IMR-90 (cell line): ENCODE measurements around the gene KCTD16. TPM values are rescaled to one million over a fixed set of nuclear protein-coding genes. Genes with fewer than 3 reads are reported as not detected.

Experiments used
- ATAC-seq: fragments of 200-7000 bp; cut with Tn5 transposase; 2 replicates; pipeline ENCODE4 v1.9.1; 2020; ENCODE audit warnings: low read depth, mild to moderate bottlenecking, moderate library complexity
- BruUV-seq: library from RNA; stranded (reverse); fragments of 400-500 nt; replicated peaks from 2 replicates; lab custom pipeline; 2021; lab: Mats Ljungman, UMichigan
- CTCF ChIA-PET: fragments of 300-600 bp; formaldehyde crosslinking; extraction: SDS; loops from one replicate; lab custom pipeline; 2021; ENCODE audit warnings: antibody characterized with exemption; lab: Yijun Ruan, JAX
- POLR2A ChIA-PET: fragments of 300-600 bp; sonication (Branson Sonifier 250); formaldehyde crosslinking; loops from one replicate; lab custom pipeline; 2022; ENCODE audit warnings: antibody characterized with exemption; ENCODE audit not compliant: unreplicated experiment; lab: Charles Lee
- DNase-seq: peaks from one replicate; pipeline ENCODE4 v3.0.0; 2013
- H2AFZ ChIP-seq: replicated peaks from 2 replicates; pipeline ENCODE3; 2013; ENCODE audit warnings: low read length, mild to moderate bottlenecking; ENCODE audit not compliant: poor library complexity
- H2AK5ac ChIP-seq: 2 replicates; pipeline ENCODE4 v1.6.1; 2013; ENCODE audit warnings: low read depth, low read length, inconsistent platforms
- H2AK9ac ChIP-seq: replicated peaks from 2 replicates; pipeline ENCODE3; 2013; ENCODE audit warnings: mild to moderate bottlenecking, low read depth, low read length, moderate library complexity; ENCODE audit not compliant: poor library complexity
- H2BK120ac ChIP-seq: 2 replicates; pipeline ENCODE4 v1.6.1; 2013; ENCODE audit warnings: low read depth, low read length, inconsistent platforms
- H2BK15ac ChIP-seq: 3 replicates; pipeline ENCODE4 v1.6.1; 2013; ENCODE audit warnings: low read depth, low read length, inconsistent platforms
- H2BK20ac ChIP-seq: 2 replicates; pipeline ENCODE4 v1.6.1; 2013; ENCODE audit warnings: low read depth, mild to moderate bottlenecking, inconsistent platforms, low read length, moderate library complexity
- H2BK5ac ChIP-seq: 2 replicates; pipeline ENCODE4 v1.6.1; 2013; ENCODE audit warnings: mild to moderate bottlenecking, low read depth, low read length, inconsistent platforms; ENCODE audit not compliant: poor library complexity, severe bottlenecking
- H3K14ac ChIP-seq: replicated peaks from 2 replicates; pipeline ENCODE4 v1.6.1; 2013; ENCODE audit warnings: low read depth, low read length, inconsistent platforms
- H3K18ac ChIP-seq: 2 replicates; pipeline ENCODE4 v1.6.1; 2013; ENCODE audit warnings: low read depth, low read length, control low read depth
- H3K23ac ChIP-seq: 2 replicates; pipeline ENCODE4 v1.6.1; 2013; ENCODE audit warnings: low read depth, low read length, inconsistent platforms
- H3K27ac ChIP-seq: 2 replicates; pipeline ENCODE4 v1.5.1; 2013; ENCODE audit warnings: mild to moderate bottlenecking, control low read depth, low read length; ENCODE audit not compliant: insufficient read depth
- H3K27me3 ChIP-seq: 2 replicates; pipeline ENCODE4 v1.6.1; 2013; ENCODE audit warnings: low read length; ENCODE audit not compliant: control insufficient read depth, insufficient read depth
- H3K36me3 ChIP-seq: 2 replicates; pipeline ENCODE4 v1.6.1; 2013; ENCODE audit warnings: low read length, mixed read lengths; ENCODE audit not compliant: control insufficient read depth, insufficient read depth
- H3K4ac ChIP-seq: 2 replicates; pipeline ENCODE4 v1.6.1; 2013; ENCODE audit warnings: low read depth, low read length, inconsistent platforms
- H3K4me1 ChIP-seq: 2 replicates; pipeline ENCODE4 v1.6.1; 2013; ENCODE audit warnings: low read length, mixed read lengths; ENCODE audit not compliant: control insufficient read depth, insufficient read depth
- H3K4me2 ChIP-seq: 2 replicates; pipeline ENCODE4 v1.6.1; 2013; ENCODE audit warnings: low read depth, mild to moderate bottlenecking, control low read depth, low read length, moderate library complexity
- H3K4me3 ChIP-seq: 2 replicates; pipeline ENCODE4 v1.5.1; 2013; ENCODE audit warnings: low read depth, mild to moderate bottlenecking, control low read depth, low read length, moderate library complexity; ENCODE audit not compliant: insufficient read depth
- H3K56ac ChIP-seq: 2 replicates; pipeline ENCODE4 v1.6.1; 2013; ENCODE audit warnings: low read length, inconsistent platforms; ENCODE audit not compliant: insufficient read depth; ENCODE audit errors: extremely low read depth
- H3K79me1 ChIP-seq, 2 experiments: 2 replicates each; pipeline ENCODE4 v1.6.1; 2013; ENCODE audit warnings: low read length in 2 of 2, inconsistent platforms in 1 of 2, low read depth in 1 of 2
- H3K9ac ChIP-seq: 2 replicates; pipeline ENCODE4 v1.6.1; 2013; ENCODE audit warnings: low read depth, low read length, control low read depth
- H3K9me1 ChIP-seq: 2 replicates; pipeline ENCODE4 v1.6.1; 2013; ENCODE audit warnings: low read length, inconsistent platforms; ENCODE audit not compliant: insufficient read depth
- H3K9me3 ChIP-seq: 2 replicates; pipeline ENCODE4 v1.6.1; 2013; ENCODE audit warnings: low read length; ENCODE audit not compliant: control insufficient read depth, insufficient read depth
- H4K20me1 ChIP-seq: 2 replicates; pipeline ENCODE4 v1.6.1; 2013; ENCODE audit warnings: low read length, inconsistent platforms; ENCODE audit not compliant: insufficient read depth
- H4K5ac ChIP-seq: 2 replicates; pipeline ENCODE4 v1.6.1; 2013; ENCODE audit warnings: mild to moderate bottlenecking, low read depth, low read length, control low read depth
- H4K8ac ChIP-seq, 2 experiments: 2 replicates each; pipeline ENCODE4 v1.6.1; 2013; ENCODE audit warnings: low read depth in 2 of 2, low read length in 2 of 2, control low read depth in 1 of 2, inconsistent platforms in 1 of 2
- H4K91ac ChIP-seq: 2 replicates; pipeline ENCODE4 v1.6.1; 2013; ENCODE audit warnings: low read depth, low read length, inconsistent platforms; ENCODE audit not compliant: insufficient read depth
- BHLHE40 ChIP-seq: fragments of 150-350 bp; IDR thresholded peaks from 2 replicates; pipeline ENCODE4 v1.6.1; 2016; ENCODE audit warnings: mild to moderate bottlenecking, low read depth, low read length
- CEBPB ChIP-seq: IDR thresholded peaks from 2 replicates; pipeline ENCODE4 v1.6.1; 2012; ENCODE audit warnings: low read depth, low read length, improper control_type of control experiment
- CTCF ChIP-seq: conservative IDR thresholded peaks from 2 replicates; pipeline ENCODE4 v1.5.1; 2012; ENCODE audit warnings: mild to moderate bottlenecking, low read depth, low read length, improper control_type of control experiment
- ELK1 ChIP-seq: fragments of 150-350 bp; IDR thresholded peaks from 2 replicates; pipeline ENCODE4 v1.6.1; 2016; ENCODE audit warnings: low read depth, mild to moderate bottlenecking, low read length, moderate library complexity, borderline replicate concordance
- FOS ChIP-seq: fragments of 150-350 bp; IDR thresholded peaks from 2 replicates; pipeline ENCODE4 v1.6.1; 2016; ENCODE audit warnings: low read depth, low read length
- MAZ ChIP-seq: IDR thresholded peaks from 2 replicates; pipeline ENCODE4 v1.6.1; 2012; ENCODE audit warnings: low read depth, mild to moderate bottlenecking, low read length, improper control_type of control experiment, moderate library complexity, borderline replicate concordance
- MXI1 ChIP-seq: IDR thresholded peaks from 2 replicates; pipeline ENCODE4 v1.6.1; 2012; ENCODE audit warnings: low read depth, mild to moderate bottlenecking, low read length, moderate library complexity, borderline replicate concordance
- NFE2L2 ChIP-seq: fragments of 150-350 bp; IDR thresholded peaks from 2 replicates; pipeline ENCODE4 v1.6.1; 2016; ENCODE audit warnings: low read depth, mild to moderate bottlenecking, low read length
- RAD21 ChIP-seq: IDR thresholded peaks from 2 replicates; pipeline ENCODE4 v1.6.1; 2012; ENCODE audit warnings: low read length, improper control_type of control experiment
- RFX5 ChIP-seq: IDR thresholded peaks from 2 replicates; pipeline ENCODE4 v1.8.0; 2012; ENCODE audit warnings: low read depth, mild to moderate bottlenecking, low read length, moderate library complexity
- USF2 ChIP-seq: fragments of 150-350 bp; IDR thresholded peaks from 2 replicates; pipeline ENCODE4 v1.6.1; 2017; ENCODE audit warnings: mild to moderate bottlenecking, antibody characterized with exemption, low read length, low read depth
- WGBS, 2 experiments: methylation state at CpG; one replicate each; pipeline versions ENCODE4 v1.1.5 to v1.1.7; 2013; ENCODE audit warnings: missing lambda C conversion rate in 2 of 2; ENCODE audit not compliant: insufficient read length in 1 of 2; ENCODE audit errors: extremely low coverage in 2 of 2; 5-methylcytosine and 5-hydroxymethylcytosine counted together
- dilution Hi-C: fragments of 300-500 bp; cut with HindIII; formaldehyde crosslinking; loops from one replicate; pipeline ENCODE4 v1.14.3; 2018; ENCODE audit warnings: low sequenced_read_pairs; ENCODE audit not compliant: unreplicated experiment
- in situ Hi-C: fragments of 300-500 bp; cut with MboI; formaldehyde crosslinking; loops from 3 replicates; pipeline ENCODE4 v1.14.3; 2019; ENCODE audit warnings: low sequenced_read_pairs, inconsistent platforms, mixed read lengths
- intact Hi-C: fragments of 100-400 bp; cut with micrococcal nuclease; formaldehyde crosslinking; loops from 2 replicates; pipeline ENCODE4 v1.10.0; 2022
- polyA plus RNA-seq, 3 experiments: library from polyadenylated mRNA; depleted of rRNA; stranded (reverse); fragments of >200 nt; gene quantifications; 2 replicates each; pipeline ENCODE4 v1.2.3, GENCODE V29; 2012; ENCODE audit warnings: low replicate concordance in 1 of 3
- total RNA-seq: library from RNA; depleted of rRNA; stranded (reverse); fragments of >200 nt; gene quantifications from 2 replicates; pipeline ENCODE4 v1.2.3, GENCODE V29; 2012

The KCTD16 gene
- total and polyA plus RNA-seq, 2 of the 4 experiments (the other 2 are of a cell fraction): 0.43 to 1.1 TPM

- dilution Hi-C loops: no loop called here
- no peak overlapping the region for H4K5ac ChIP-seq
- no peak overlapping the region for H3K23ac ChIP-seq
- no CpG with 5 or more reads among the region's 1 CpG for WGBS, 2 experiments
- H3K36me3 ChIP-seq: no peaks in the 10 kb centered on the region
- POLR2A ChIA-PET: no interaction called here
- H3K9me1 ChIP-seq: no peaks in the 10 kb centered on the region
- H4K91ac ChIP-seq: no peak overlapping the region
- no TSS peak for BruUV-seq
- no peak overlapping the region for H2AK5ac ChIP-seq
- H3K14ac ChIP-seq: no peak overlapping the region
- no peaks in the 10 kb centered on the region for H3K4me1 ChIP-seq
- H4K20me1 ChIP-seq: no peaks in the 10 kb centered on the region
- H2BK120ac ChIP-seq: no peak overlapping the region
- H4K8ac ChIP-seq: no peak overlapping the region
- no peak overlapping the region for H2AFZ ChIP-seq
- H3K4ac ChIP-seq: no peak overlapping the region
- no peaks in the 10 kb centered on the region for H3K27me3 ChIP-seq
- no peak for TF ChIP-seq BHLHE40
- no peak for TF ChIP-seq FOS
- TF ChIP-seq USF2: no peak
- TF ChIP-seq MAZ: no peak
- TF ChIP-seq MXI1: no peak
- TF ChIP-seq RFX5: no peak
- TF ChIP-seq NFE2L2: no peak
- no peak for TF ChIP-seq ELK1
- TF ChIP-seq CTCF: no peak
- no peak for TF ChIP-seq RAD21
- no peak for TF ChIP-seq CEBPB
- DNase-seq: no peak
- in situ Hi-C loops: no loop called here
- intact Hi-C loops: no loop called here
- no peak overlapping the region for H3K4me3 ChIP-seq
- H2BK5ac ChIP-seq: no peak overlapping the region
- H3K27ac ChIP-seq: no peak overlapping the region
- H3K9me3 ChIP-seq: no peaks in the 10 kb centered on the region
- peak; percentile 51; the same call in 1 of the 2 replicates for ATAC-seq
- H3K18ac ChIP-seq: no peak overlapping the region
- H3K56ac ChIP-seq: no peak overlapping the region
- no peak overlapping the region for H2BK15ac ChIP-seq
- H3K9ac ChIP-seq: no peak overlapping the region
- H3K79me1 ChIP-seq: no peaks in the 10 kb centered on the region
- no peak overlapping the region for H3K4me2 ChIP-seq
- no peak overlapping the region for H2AK9ac ChIP-seq
- CTCF ChIA-PET: interaction anchor here (0.6 kb wide), 3 partner anchors 183 to 1080 kb away, joined by 3 read pairs; no protein-coding TSS in a partner anchor
- H2BK20ac ChIP-seq: no peak overlapping the region
Measured at GRCh38 chr5:144386315-144386714, 215.6 kb downstream of the KCTD16 start.
